Measurements from ENCODE around the gene SLC39A5. TPM values are rescaled to one million over a fixed set of nuclear protein-coding genes. Genes with fewer than 3 reads are reported as not detected.
"Not testable (repeated sequence)": the region's sequence is repeated elsewhere in the genome, so short reads cannot be mapped to it uniquely, and the experiment has no call there.

The SLC39A5 gene
- polyA plus RNA-seq, 4 donors, result 46.7 to 76.7 (median 52.3) TPM

- DNase-seq (ENCODE audit: low read depth in 4 of 4, low spot score in 3 of 4), result no peak
These were observed 37.7 kb downstream of the SLC39A5 start for GRCh38 chr12:56267443-56268071.

- no peak for DNase-seq (ENCODE audit: low read depth in 4 of 4, low spot score in 3 of 4)
These were observed 41.2 kb downstream of the SLC39A5 start for GRCh38 chr12:56271031-56271430.

GRCh38 chr12:56272468-56272867 lies 42.6 kb downstream of the SLC39A5 start:
- DNase-seq (ENCODE audit: low read depth in 4 of 4, low spot score in 3 of 4), result not testable (repeated sequence)

GRCh38 chr12:56274299-56274698 lies 44.4 kb downstream of the SLC39A5 start:
- no peak for DNase-seq (ENCODE audit: low read depth in 4 of 4, low spot score in 3 of 4)

GRCh38 chr12:56278905-56279304 lies 49.1 kb downstream of the SLC39A5 start:
- DNase-seq (ENCODE audit: low read depth in 4 of 4, low spot score in 3 of 4), result no peak

- no peak for DNase-seq (ENCODE audit: low read depth in 4 of 4, low spot score in 3 of 4)
These were observed 51.0 kb downstream of the SLC39A5 start for GRCh38 chr12:56280849-56281248.

GRCh38 chr12:56282030-56282429 lies 52.2 kb downstream of the SLC39A5 start:
- DNase-seq (ENCODE audit: low read depth in 4 of 4, low spot score in 3 of 4), result no peak

- DNase-seq (ENCODE audit: low read depth in 4 of 4, low spot score in 3 of 4), result no peak
These were observed 52.7 kb downstream of the SLC39A5 start for GRCh38 chr12:56282579-56282978.

GRCh38 chr12:56284263-56284662 lies 54.4 kb downstream of the SLC39A5 start:
- DNase-seq (ENCODE audit: low read depth in 4 of 4, low spot score in 3 of 4), result not testable (repeated sequence)

GRCh38 chr12:56286044-56286830 lies 56.4 kb downstream of the SLC39A5 start:
- no peak for DNase-seq (ENCODE audit: low read depth in 4 of 4, low spot score in 3 of 4)

Other genes starting within 250 kb of the SLC39A5 start
- 10 to 100 TPM; 44.3 to 52.8 (median 46.7) TPM for gene SUOX, start 232.8 kb upstream of the SLC39A5 start, polyA plus RNA-seq (ENCODE audit: insufficient read length in 4 of 4)
- gene IKZF4, start 209.0 kb upstream of the SLC39A5 start, polyA plus RNA-seq (ENCODE audit: insufficient read length in 4 of 4), result 10 to 100 TPM; 15.4 to 18.5 (median 17.0) TPM
- gene RPS26, start 188.1 kb upstream of the SLC39A5 start, polyA plus RNA-seq (ENCODE audit: insufficient read length in 4 of 4), result 100 to 1,000 TPM; 124 to 544 (median 254) TPM
- gene ERBB3, start 149.9 kb upstream of the SLC39A5 start, polyA plus RNA-seq (ENCODE audit: insufficient read length in 4 of 4), result 10 to 100 TPM; 73.9 to 92.9 (median 83.1) TPM
- gene PA2G4, start 125.5 kb upstream of the SLC39A5 start, polyA plus RNA-seq (ENCODE audit: insufficient read length in 4 of 4), result 100 to 1,000 TPM; 146 to 157 (median 151) TPM
- gene RPL41, start 113.4 kb upstream of the SLC39A5 start, polyA plus RNA-seq (ENCODE audit: insufficient read length in 4 of 4), result 1,000 to 10,000 TPM; 4,780 to 5,144 (median 4,856) TPM
- gene ZC3H10, start 111.8 kb upstream of the SLC39A5 start, polyA plus RNA-seq (ENCODE audit: insufficient read length in 4 of 4), result 1 to 10 TPM; 6.5 to 7.4 (median 7.2) TPM
- gene ESYT1, start 101.8 kb upstream of the SLC39A5 start, polyA plus RNA-seq (ENCODE audit: insufficient read length in 4 of 4), result 10 to 100 TPM; 71.0 to 84.0 (median 79.2) TPM
- gene MYL6B, start 77.5 kb upstream of the SLC39A5 start, polyA plus RNA-seq (ENCODE audit: insufficient read length in 4 of 4), result 100 to 1,000 TPM; 157 to 173 (median 167) TPM
- gene MYL6, start 71.7 kb upstream of the SLC39A5 start, polyA plus RNA-seq (ENCODE audit: insufficient read length in 4 of 4), result 1,000 to 10,000 TPM; 1,704 to 1,897 (median 1,779) TPM
- 100 to 1,000 TPM; 110 to 133 (median 130) TPM for gene SMARCC2, start 40.6 kb upstream of the SLC39A5 start, polyA plus RNA-seq (ENCODE audit: insufficient read length in 4 of 4)
- gene RNF41, start 8.1 kb upstream of the SLC39A5 start, polyA plus RNA-seq (ENCODE audit: insufficient read length in 4 of 4), result 10 to 100 TPM; 43.5 to 45.8 (median 44.0) TPM
- gene NABP2, start 5.7 kb upstream of the SLC39A5 start, polyA plus RNA-seq (ENCODE audit: insufficient read length in 4 of 4), result 10 to 100 TPM; 28.4 to 35.3 (median 31.8) TPM
- gene ANKRD52, start 28.3 kb downstream of the SLC39A5 start, polyA plus RNA-seq (ENCODE audit: insufficient read length in 4 of 4), result 10 to 100 TPM; 28.2 to 32.0 (median 30.3) TPM
- gene COQ10A, start 36.9 kb downstream of the SLC39A5 start, polyA plus RNA-seq (ENCODE audit: insufficient read length in 4 of 4), result 10 to 100 TPM; 15.2 to 17.7 (median 16.9) TPM
- gene CS, start 70.3 kb downstream of the SLC39A5 start, polyA plus RNA-seq (ENCODE audit: insufficient read length in 4 of 4), result 100 to 1,000 TPM; 185 to 206 (median 202) TPM
- 100 to 1,000 TPM; 145 to 167 (median 153) TPM for gene CNPY2, start 85.9 kb downstream of the SLC39A5 start, polyA plus RNA-seq (ENCODE audit: insufficient read length in 4 of 4)
- gene PAN2, start 103.9 kb downstream of the SLC39A5 start, polyA plus RNA-seq (ENCODE audit: insufficient read length in 4 of 4), result 100 to 1,000 TPM in 1 of 4 donors, 10 to 100 TPM in 3; 79.4 to 101 (median 82.0) TPM
- gene IL23A, start 108.8 kb downstream of the SLC39A5 start, polyA plus RNA-seq (ENCODE audit: insufficient read length in 4 of 4), result under 1 TPM; 0.49 to 1.00 (median 0.89) TPM
- gene STAT2, start 130.1 kb downstream of the SLC39A5 start, polyA plus RNA-seq (ENCODE audit: insufficient read length in 4 of 4), result 100 to 1,000 TPM in 1 of 4 donors, 10 to 100 TPM in 3; 79.2 to 107 (median 85.1) TPM
- gene APOF, start 132.8 kb downstream of the SLC39A5 start, polyA plus RNA-seq (ENCODE audit: insufficient read length in 4 of 4), result under 1 TPM in 3 of 4 donors, not detected in 1; 0.06 to 0.18 (median 0.11) TPM
- gene TIMELESS, start 219.4 kb downstream of the SLC39A5 start, polyA plus RNA-seq (ENCODE audit: insufficient read length in 4 of 4), result 10 to 100 TPM; 33.6 to 38.4 (median 36.9) TPM
- gene MIP, start 224.6 kb downstream of the SLC39A5 start, polyA plus RNA-seq (ENCODE audit: insufficient read length in 4 of 4), result under 1 TPM in 2 of 4 donors, not detected in 2; 0.22 to 0.37 TPM
- gene SPRYD4, start 238.5 kb downstream of the SLC39A5 start, polyA plus RNA-seq (ENCODE audit: insufficient read length in 4 of 4), result 1 to 10 TPM; 3.5 to 4.8 (median 4.3) TPM

Data from right renal pelvis (tissue), 4 donors.